Measurements from ENCODE around the gene SLC36A4. TPM values are rescaled to one million over a fixed set of nuclear protein-coding genes. Genes with fewer than 3 reads are reported as not detected.

The SLC36A4 gene
- total RNA-seq, 1 experiment from 2014 or later = 21.1 TPM

DNA sequence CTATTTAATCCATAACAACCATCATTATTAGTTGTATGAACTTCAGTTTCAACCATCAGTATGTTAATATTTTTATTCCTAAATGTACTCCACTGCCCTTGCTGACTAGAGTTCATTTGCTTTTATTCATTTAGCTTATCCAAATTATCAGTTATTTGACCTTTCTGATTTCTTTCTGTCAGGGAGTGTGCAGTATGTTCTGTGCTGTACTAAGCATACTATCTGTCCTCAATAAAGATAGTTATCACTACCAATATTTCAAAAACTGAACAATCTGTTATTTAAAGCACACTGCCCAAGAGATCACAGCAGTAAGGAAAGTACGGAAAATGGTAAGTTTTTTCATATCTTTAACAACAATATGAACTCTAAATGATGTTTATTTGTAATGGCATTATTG lies 8.3 kb downstream of the SLC36A4 start:
- Histone ChIP-seq H3K79me2 (ENCODE audit: insufficient read depth, low read length) (peaks cover 47% of the 10 kb centered on the region), H3K4me3 (replicated peaks in 1 of 2; ENCODE audit: low read depth in 1 of 2, low read length in 2 of 2) (no peak overlapping the region), H4K20me1 (ENCODE audit: insufficient read depth) (no peaks in the 10 kb centered on the region), H3K4me2 (ENCODE audit: low read length) (no peak overlapping the region), H3K4me1 (ENCODE audit: control insufficient read depth in 1 of 2, insufficient read depth in 2 of 2, low read length in 2 of 2) (no peaks in the 10 kb centered on the region), H2AFZ (ENCODE audit: low read depth, low read length, poor library complexity, severe bottlenecking) (no peak overlapping the region), H3K9ac (ENCODE audit: low read length) (no peak overlapping the region), H3K9me3 (ENCODE audit: control insufficient read depth in 1 of 2, insufficient read depth in 1 of 2, low read depth in 1 of 2, low read length in 2 of 2) (peaks cover 0 to 6% of the 10 kb centered on the region in 2 experiments; a peak in 1 of 4 replicates), H3K27me3 (ENCODE audit: insufficient read depth, low read length) (no peaks in the 10 kb centered on the region), H3K9me2 (ENCODE audit: insufficient read depth) (no peaks in the 10 kb centered on the region), H3K27ac (ENCODE audit: low read depth, low read length) (no peak overlapping the region), H3K36me3 (ENCODE audit: control insufficient read depth in 1 of 2, insufficient read depth in 2 of 2, low read length in 2 of 2) (no peaks in the 10 kb centered on the region; a peak in 1 of 4 replicates)
- DNase-seq (ENCODE audit: low read depth, low spot score) = no peak
- POLR2A ChIA-PET = no interaction called here
- CTCF ChIA-PET = no interaction called here
- RAD21 ChIA-PET (ENCODE audit: low non-redundant PET in 1 of 2, low total read pairs in 2 of 2, uncharacterized antibody in 2 of 2, unreplicated experiment in 2 of 2) = no interaction called here
- no TSS peak for BruUV-seq (replicated peaks)
- no peak for TF ChIP-seq ELF1 (IDR thresholded peaks at IDR 0.05; ENCODE audit: borderline replicate concordance, low read depth)
- intact Hi-C loops (cut with micrococcal nuclease) = no loop called here
- ATAC-seq = no peak

DNA sequence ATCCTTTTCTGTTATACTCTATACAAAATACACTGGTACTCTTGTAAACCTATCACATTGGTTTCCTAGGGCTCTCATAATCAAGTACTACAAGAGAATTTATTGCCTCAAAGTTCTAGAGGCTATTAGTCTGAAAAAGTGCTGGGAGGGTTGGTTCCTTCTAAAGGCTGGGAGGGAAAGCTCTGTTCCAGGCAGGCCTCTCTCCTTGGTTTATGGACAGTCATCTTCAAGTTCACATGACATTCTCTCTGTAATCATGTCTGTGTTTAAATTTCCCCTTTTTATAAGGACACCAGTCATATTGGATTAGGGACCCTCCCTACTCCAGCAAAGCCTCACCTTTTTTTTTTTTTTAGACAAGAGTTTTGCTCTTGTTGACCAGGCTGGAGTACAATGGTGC lies 9.1 kb downstream of the SLC36A4 start:
- Histone ChIP-seq H3K9ac (ENCODE audit: low read length) (no peak overlapping the region), H3K9me2 (ENCODE audit: insufficient read depth) (no peaks in the 10 kb centered on the region), H3K4me3 (replicated peaks in 1 of 2; ENCODE audit: low read depth in 1 of 2, low read length in 2 of 2) (no peak overlapping the region), H3K79me2 (ENCODE audit: insufficient read depth, low read length) (peaks cover 40% of the 10 kb centered on the region), H3K27ac (ENCODE audit: low read depth, low read length) (no peak overlapping the region), H3K9me3 (ENCODE audit: control insufficient read depth in 1 of 2, insufficient read depth in 1 of 2, low read depth in 1 of 2, low read length in 2 of 2) (peaks cover 0 to 6% of the 10 kb centered on the region in 2 experiments; a peak in 1 of 4 replicates), H3K36me3 (ENCODE audit: control insufficient read depth in 1 of 2, insufficient read depth in 2 of 2, low read length in 2 of 2) (no peaks in the 10 kb centered on the region; a peak in 1 of 4 replicates), H3K27me3 (ENCODE audit: insufficient read depth, low read length) (no peaks in the 10 kb centered on the region), H3K4me1 (ENCODE audit: control insufficient read depth in 1 of 2, insufficient read depth in 2 of 2, low read length in 2 of 2) (no peaks in the 10 kb centered on the region), H2AFZ (ENCODE audit: low read depth, low read length, poor library complexity, severe bottlenecking) (no peak overlapping the region), H3K4me2 (ENCODE audit: low read length) (no peak overlapping the region), H4K20me1 (ENCODE audit: insufficient read depth) (no peaks in the 10 kb centered on the region)
- ChIA-PET POLR2A (no interaction called here), CTCF (no interaction called here), RAD21 (ENCODE audit: low non-redundant PET in 1 of 2, low total read pairs in 2 of 2, uncharacterized antibody in 2 of 2, unreplicated experiment in 2 of 2) (no interaction called here)
- no peak for DNase-seq (ENCODE audit: low read depth, low spot score)
- no peak for ATAC-seq
- BruUV-seq (replicated peaks) = no TSS peak
- intact Hi-C loops (cut with micrococcal nuclease) = no loop called here
- TF ChIP-seq, protein P1, sequence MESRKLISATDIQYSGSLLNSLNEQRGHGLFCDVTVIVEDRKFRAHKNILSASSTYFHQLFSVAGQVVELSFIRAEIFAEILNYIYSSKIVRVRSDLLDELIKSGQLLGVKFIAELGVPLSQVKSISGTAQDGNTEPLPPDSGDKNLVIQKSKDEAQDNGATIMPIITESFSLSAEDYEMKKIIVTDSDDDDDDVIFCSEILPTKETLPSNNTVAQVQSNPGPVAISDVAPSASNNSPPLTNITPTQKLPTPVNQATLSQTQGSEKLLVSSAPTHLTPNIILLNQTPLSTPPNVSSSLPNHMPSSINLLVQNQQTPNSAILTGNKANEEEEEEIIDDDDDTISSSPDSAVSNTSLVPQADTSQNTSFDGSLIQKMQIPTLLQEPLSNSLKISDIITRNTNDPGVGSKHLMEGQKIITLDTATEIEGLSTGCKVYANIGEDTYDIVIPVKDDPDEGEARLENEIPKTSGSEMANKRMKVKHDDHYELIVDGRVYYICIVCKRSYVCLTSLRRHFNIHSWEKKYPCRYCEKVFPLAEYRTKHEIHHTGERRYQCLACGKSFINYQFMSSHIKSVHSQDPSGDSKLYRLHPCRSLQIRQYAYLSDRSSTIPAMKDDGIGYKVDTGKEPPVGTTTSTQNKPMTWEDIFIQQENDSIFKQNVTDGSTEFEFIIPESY (IDR thresholded peaks at IDR 0.05; ENCODE audit: extremely low read depth, insufficient replicate concordance, low read length) = no peak
- TF ChIP-seq SIN3A (IDR thresholded peaks at IDR 0.05; ENCODE audit: low read depth) = no peak
- no peak for TF ChIP-seq RAD21 (IDR thresholded peaks at IDR 0.05; ENCODE audit: low read depth)
- TF ChIP-seq, protein P2, sequence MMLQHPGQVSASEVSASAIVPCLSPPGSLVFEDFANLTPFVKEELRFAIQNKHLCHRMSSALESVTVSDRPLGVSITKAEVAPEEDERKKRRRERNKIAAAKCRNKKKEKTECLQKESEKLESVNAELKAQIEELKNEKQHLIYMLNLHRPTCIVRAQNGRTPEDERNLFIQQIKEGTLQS (IDR thresholded peaks at IDR 0.05) = no peak
- no peak for TF ChIP-seq EZH2phosphoT487 (IDR thresholded peaks at IDR 0.05; ENCODE audit: borderline replicate concordance)
- TF ChIP-seq YY1 (IDR thresholded peaks at IDR 0.05; ENCODE audit: extremely low read depth, insufficient replicate concordance, low read depth, low read length) = no peak
- no peak for TF ChIP-seq SP1 (IDR thresholded peaks at IDR 0.05; ENCODE audit: low read depth)
- no peak for TF ChIP-seq ZNF274 (IDR thresholded peaks at IDR 0.05; ENCODE audit: low read depth, low read length)
- TF ChIP-seq SRF (IDR thresholded peaks at IDR 0.05; ENCODE audit: low read depth) = no peak
- no peak for TF ChIP-seq JUND (IDR thresholded peaks at IDR 0.05)
- no peak for TF ChIP-seq EGR1 (IDR thresholded peaks at IDR 0.05; ENCODE audit: low read depth)
- no peak for TF ChIP-seq ELF1 (IDR thresholded peaks at IDR 0.05; ENCODE audit: borderline replicate concordance, low read depth)
- no peak for TF ChIP-seq ZFX (IDR thresholded peaks at IDR 0.05)
- no peak for TF ChIP-seq FOSL1 (IDR thresholded peaks at IDR 0.05; ENCODE audit: low read depth)
- TF ChIP-seq POLR2A (IDR thresholded peaks at IDR 0.05; ENCODE audit: borderline replicate concordance, extremely low read depth, insufficient read depth, insufficient read length) = no peak
- TF ChIP-seq, protein P3, sequence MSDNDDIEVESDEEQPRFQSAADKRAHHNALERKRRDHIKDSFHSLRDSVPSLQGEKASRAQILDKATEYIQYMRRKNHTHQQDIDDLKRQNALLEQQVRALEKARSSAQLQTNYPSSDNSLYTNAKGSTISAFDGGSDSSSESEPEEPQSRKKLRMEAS (IDR thresholded peaks at IDR 0.05) = no peak
- TF ChIP-seq, protein P4, sequence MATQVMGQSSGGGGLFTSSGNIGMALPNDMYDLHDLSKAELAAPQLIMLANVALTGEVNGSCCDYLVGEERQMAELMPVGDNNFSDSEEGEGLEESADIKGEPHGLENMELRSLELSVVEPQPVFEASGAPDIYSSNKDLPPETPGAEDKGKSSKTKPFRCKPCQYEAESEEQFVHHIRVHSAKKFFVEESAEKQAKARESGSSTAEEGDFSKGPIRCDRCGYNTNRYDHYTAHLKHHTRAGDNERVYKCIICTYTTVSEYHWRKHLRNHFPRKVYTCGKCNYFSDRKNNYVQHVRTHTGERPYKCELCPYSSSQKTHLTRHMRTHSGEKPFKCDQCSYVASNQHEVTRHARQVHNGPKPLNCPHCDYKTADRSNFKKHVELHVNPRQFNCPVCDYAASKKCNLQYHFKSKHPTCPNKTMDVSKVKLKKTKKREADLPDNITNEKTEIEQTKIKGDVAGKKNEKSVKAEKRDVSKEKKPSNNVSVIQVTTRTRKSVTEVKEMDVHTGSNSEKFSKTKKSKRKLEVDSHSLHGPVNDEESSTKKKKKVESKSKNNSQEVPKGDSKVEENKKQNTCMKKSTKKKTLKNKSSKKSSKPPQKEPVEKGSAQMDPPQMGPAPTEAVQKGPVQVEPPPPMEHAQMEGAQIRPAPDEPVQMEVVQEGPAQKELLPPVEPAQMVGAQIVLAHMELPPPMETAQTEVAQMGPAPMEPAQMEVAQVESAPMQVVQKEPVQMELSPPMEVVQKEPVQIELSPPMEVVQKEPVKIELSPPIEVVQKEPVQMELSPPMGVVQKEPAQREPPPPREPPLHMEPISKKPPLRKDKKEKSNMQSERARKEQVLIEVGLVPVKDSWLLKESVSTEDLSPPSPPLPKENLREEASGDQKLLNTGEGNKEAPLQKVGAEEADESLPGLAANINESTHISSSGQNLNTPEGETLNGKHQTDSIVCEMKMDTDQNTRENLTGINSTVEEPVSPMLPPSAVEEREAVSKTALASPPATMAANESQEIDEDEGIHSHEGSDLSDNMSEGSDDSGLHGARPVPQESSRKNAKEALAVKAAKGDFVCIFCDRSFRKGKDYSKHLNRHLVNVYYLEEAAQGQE (IDR thresholded peaks at IDR 0.05; ENCODE audit: low read depth) = no peak
